Activated naive CD4-positive, alpha-beta T cell (primary cell): ENCODE data around the gene NRAP.

Experiments
- DNase-seq, 4 experiments: peaks; one replicate each; lab custom pipeline; 2025; lab: John Stamatoyannopoulos, UW

The NRAP gene, protein sequence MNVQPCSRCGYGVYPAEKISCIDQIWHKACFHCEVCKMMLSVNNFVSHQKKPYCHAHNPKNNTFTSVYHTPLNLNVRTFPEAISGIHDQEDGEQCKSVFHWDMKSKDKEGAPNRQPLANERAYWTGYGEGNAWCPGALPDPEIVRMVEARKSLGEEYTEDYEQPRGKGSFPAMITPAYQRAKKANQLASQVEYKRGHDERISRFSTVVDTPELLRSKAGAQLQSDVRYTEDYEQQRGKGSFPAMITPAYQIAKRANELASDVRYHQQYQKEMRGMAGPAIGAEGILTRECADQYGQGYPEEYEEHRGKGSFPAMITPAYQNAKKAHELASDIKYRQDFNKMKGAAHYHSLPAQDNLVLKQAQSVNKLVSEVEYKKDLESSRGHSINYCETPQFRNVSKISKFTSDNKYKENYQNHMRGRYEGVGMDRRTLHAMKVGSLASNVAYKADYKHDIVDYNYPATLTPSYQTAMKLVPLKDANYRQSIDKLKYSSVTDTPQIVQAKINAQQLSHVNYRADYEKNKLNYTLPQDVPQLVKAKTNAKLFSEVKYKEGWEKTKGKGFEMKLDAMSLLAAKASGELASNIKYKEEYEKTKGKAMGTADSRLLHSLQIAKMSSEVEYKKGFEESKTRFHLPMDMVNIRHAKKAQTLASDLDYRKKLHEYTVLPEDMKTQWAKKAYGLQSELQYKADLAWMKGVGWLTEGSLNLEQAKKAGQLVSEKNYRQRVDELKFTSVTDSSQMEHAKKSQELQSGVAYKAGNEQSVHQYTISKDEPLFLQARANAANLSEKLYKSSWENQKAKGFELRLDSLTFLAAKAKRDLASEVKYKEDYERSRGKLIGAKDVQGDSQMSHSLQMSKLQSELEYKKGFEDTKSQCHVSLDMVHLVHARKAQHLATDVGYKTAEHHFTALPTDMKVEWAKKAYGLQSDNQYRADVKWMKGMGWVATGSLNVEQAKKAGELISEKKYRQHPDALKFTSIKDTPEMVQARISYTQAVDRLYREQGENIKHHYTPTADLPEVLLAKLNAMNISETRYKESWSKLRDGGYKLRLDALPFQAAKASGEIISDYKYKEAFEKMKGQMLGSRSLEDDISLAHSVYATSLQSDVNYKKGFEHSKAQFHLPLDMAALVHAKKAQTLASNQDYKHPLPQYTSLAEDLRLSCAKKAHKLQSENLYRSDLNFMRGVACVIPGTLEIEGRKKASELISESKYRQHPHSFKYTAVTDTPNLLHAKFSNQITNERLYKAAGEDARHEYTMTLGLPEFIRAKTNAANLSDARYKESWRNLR (N-terminal part only)

DNA sequence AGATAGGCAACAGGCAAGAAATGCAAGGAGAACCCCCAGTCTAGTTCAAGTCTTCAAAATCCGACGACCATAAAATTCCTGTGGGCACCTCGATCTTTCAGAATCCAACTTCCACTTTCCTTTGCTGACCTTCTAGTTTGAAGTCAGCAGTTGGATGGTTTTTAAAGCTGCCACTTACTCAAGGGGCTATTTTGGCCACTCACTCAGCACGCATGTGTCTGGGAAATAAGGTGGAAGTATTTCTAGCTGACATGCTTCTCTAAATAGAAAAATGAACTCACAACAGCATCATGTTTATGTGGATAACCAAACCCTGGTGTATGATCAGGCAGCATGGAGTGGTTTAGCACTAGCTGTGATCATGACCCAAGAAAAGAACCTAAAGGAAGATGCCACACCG is at the start of gene NRAP:
Gene NRAP, minus strand, starts transcription at position 134 of the 400 bp plus-strand sequence. CDS start 159 bp downstream, outside the sequence.
- DNase-seq: no peak

- no peak for DNase-seq
Measured at GRCh38 chr10:113713640-113713982, 49.8 kb upstream of the NRAP start.

DNA sequence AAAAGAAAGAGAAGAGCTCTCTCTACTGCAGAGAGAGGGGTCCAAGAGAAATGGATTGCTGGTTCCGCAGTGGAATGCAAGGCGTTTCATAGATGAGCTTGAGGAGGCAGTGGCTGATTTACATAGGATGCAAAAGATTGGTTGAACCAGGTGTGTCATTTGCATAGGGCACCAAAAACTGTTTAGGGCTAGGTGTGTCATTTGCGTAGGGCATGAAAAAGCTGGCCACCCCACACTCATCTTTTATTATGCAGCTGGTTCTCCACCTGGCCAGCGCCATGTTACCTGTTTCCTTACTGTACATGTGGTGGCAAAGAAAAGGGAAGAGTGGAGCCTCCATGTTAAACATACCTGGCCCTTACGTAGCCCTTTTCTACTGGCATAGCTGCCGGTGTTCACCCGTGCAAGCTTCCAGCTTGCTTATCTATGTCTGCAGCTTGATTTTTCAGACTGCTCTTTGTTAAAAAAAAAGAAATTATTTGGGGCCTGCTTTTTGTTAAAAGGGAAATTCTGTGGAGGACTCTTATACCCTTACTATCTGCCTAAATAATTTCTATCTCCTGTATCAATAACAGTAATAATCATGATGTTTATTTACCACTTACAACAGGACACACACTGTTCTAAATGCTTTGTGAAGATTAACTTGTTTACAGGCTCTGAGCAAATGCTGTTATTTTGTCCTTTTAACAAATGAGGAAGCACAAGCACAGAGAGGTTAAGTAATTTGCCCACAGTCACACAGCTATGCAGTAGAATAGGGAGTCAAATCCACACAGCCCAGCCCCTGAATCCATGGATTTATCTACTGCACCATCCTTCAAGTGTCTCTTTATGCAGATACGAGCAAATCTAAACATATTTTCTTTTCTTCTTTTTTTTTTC is 49.2 kb upstream of the NRAP start:
- no peak for DNase-seq

GRCh38 chr10:113712024-113712423 is 48.2 kb upstream of the NRAP start:
- no peak for DNase-seq

- DNase-seq: no peak
Measured at GRCh38 chr10:113711142-113711541, 47.3 kb upstream of the NRAP start.

GRCh38 chr10:113709221-113709838 is 45.5 kb upstream of the NRAP start:
- no peak for DNase-seq

DNA sequence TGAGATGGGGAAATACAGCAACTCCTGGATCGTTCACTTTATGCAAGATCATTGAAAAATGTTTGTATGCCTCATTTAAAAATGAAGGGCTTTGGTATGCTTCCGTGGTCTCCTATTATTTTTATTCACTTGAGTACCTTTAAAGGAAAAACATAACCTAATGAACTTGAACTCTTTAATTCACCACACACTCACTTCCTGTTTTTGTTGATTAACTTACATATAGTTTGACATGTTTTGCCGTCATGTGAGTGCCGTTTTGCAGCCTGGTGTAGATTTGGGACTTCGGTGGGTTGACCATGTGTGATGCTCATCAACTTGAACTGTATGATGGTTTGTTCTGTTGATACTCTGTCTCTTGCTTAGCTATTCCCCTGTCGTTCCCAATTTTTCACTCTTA is 44.8 kb upstream of the NRAP start:
- DNase-seq: no peak

GRCh38 chr10:113706623-113707022 is 42.8 kb upstream of the NRAP start:
- DNase-seq: no peak

DNA sequence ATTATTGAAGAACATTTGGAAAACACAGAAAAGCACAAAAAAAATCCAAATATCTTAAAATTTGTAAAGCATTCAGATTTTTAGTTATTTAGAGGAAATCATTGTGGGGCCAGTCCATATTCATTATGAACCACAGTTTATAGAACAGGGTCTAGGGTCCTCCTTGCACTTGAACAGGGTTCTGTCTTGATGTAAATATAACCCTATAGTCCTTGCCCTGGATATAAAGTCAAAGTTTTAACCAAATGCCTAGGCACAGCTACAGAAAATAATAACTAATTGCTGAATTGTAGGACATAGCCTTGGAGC is 41.5 kb upstream of the NRAP start:
- no peak for DNase-seq

DNA sequence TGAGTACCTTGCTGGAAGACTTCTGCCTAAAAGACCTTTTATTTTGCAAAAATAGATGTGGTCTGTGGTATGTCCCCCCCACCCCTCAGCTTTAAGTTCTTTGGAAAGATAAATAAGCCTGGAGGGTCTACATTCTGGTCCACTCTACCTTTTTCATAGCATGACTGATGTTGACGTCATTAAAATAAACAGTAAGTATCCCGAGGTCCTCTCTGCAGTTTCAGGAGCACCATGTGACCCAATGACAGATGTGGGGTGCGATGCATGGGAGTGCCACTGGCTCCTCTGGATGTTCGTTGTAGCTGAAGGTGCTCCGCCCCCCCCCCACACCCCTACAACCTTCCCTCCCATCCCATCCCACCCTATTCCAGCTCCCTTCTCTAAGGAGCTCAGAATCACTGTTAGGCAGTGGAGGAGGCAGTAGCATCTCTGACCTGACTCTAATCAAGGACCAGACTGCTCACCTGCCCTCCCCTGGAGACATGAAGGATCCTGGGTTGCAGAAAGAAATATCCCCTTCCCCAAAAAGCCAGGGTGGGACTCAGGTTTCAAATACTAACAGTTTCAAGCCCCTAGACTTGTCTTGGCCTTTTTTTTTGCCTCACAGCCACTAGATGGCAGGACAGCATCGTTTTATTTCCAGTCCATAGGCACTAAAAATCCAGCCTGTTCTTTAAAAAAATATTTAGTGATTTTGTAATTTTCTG is 40.9 kb upstream of the NRAP start:
- no peak for DNase-seq

GRCh38 chr10:113697595-113697994 is 33.8 kb upstream of the NRAP start:
- no peak for DNase-seq

DNA sequence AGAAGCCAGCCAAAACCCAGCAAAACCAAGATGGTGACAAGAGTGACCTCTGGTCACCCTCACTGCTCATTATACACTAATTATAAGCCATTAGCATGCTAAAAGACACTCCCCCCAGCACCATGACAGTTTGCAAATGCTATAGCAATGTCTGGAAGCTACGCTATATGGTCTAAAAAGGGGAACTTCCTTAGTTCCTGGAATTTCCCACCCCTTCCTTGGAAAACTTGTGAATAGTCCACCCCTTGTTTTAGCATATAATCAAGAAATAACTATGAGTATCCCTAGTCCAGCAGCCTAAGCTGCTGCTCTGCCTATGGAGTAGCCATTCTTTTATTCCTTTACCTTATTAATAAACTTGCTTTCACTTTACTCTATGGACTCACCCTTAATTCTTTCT is 31.9 kb upstream of the NRAP start:
- DNase-seq: no peak

DNA sequence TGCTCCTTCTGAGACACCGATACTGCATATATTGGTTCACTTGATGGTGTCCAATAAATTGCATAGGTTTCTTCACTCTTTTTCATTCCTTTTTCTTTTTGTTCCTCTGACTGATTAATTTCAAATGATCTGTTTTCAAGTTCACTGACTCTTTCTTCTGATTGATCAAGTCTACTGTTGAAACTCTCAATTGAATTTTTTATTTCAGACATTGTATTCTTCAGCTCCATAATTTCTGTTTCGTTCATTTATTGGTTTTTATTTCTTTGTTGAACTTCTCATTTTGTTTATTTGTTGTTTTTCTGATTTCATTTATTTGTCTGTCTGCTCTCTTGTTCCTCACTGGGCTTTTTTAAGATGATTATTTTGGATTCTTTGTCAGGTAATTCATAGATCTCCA is 29.5 kb upstream of the NRAP start:
- no peak for DNase-seq

DNA sequence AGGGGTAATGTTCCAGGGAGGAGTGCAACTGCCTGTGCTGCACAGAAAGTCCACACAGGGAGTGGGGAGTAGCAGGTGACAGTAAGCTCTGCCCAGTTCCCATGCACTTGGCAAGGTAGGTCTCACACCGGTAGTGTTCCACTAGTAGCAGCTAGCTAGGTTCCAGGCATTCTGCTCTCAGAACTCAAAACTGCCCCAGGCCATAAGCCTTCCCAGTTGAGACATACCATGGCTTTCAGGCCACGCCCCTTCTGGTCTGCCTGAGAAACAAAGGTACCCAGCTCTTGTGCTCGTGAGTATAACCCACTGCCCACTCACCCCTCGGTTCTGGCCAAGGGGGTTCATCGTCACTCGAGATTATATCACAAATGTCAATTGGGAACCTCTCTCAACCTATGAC is 28.4 kb upstream of the NRAP start:
- no peak for DNase-seq

DNA sequence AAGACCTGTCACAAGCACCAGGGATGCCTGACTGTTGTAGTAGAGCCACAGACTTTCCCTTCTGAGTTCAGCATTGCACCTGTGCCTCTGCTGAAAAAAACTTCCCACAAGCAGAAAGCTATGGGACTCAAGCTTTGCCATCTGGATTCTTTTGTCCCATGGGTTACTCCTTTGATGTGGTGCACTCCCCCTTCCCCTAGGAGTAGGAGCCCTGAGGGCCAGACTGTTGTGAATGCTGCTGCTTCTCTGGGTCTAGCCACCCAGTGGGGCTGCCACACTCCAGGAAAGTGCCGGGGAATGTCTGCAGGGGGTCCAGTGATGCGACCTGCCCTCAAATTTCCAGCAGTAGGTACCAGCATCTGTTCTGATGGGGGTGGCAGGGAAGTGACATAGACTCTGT is 27.5 kb upstream of the NRAP start:
- DNase-seq: no peak

DNA sequence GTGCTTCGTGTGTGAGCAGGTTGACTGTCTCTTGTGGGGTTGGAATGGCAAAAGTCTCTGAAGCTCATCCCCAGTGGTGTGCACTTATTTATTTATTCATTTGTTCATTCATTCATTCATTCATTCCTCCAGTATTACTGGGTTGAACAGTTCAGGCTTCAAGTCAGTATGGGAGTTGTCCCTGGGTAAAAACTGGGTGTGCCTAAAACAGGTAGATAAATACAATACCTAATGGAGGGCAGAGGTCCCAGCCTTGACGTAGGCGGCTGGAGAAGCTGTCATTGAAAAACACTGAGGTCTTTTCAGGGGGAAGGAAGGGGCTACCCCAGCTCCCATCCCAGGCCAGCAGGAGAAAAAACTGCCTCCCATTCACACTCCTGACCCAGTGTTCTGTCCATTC is 26.9 kb upstream of the NRAP start:
- no peak for DNase-seq

DNA sequence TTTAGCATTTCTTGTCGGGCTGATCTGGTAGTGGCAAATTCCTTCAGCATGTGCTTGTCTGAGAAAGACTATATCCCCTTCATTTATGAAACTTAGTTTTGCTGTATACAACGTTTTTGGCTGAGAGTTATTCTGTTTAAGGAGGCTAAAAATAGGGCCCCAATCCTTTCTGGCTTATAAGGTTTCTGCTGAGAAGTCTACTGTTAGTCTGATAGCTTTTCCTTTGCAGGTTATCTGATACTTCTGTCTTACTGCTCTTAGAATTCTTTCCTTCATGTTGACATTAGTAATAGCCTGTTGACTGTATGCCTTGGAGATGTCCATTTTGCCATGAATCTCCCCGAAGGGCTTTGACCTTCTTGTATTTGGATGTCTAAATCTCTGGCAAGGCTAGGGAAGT is 25.7 kb upstream of the NRAP start:
- DNase-seq: no peak

- DNase-seq: no peak
Measured at GRCh38 chr10:113689057-113689456, 25.2 kb upstream of the NRAP start.

GRCh38 chr10:113687037-113687436 is 23.2 kb upstream of the NRAP start:
- no peak for DNase-seq

DNA sequence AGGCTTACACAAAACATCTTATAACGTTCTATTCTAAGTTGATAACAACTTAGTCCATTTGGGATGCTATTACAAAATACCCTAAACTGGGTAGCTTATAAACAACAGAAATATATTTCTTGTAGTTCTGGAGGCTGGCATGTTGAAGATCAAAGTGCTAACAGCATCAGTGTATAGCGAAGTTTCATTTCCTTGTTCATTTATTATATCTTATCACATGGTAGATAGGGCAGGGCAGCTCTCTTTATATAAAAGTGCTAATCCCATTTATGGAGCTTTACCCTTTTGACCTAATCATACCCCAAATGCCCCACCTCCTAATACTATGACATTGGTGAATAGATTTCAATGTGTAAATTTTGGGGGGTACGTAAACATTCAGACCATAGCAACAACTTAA is 22.2 kb upstream of the NRAP start:
- DNase-seq: no peak

DNA sequence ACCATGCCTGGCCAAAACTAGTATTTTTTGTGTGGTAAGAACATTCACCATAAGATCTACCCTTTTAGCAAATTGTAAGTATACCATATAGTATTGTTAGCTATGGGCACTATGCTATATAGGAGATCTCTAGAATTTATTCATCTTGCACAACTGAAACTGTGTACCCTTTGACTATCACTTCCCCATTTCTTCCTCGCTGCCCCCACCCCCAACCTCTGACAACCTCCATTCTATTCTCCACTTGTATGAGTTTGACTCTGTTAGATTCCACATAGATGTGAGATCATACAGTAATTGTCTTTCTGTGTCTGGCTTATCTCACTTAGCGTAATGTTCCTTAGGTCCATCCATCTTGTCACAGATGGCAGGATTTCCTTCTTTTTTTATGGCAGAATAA is 19.5 kb upstream of the NRAP start:
- DNase-seq: no peak
